22Rv1 (cell line): ENCODE results near the gene FOXP4.

ENCODE experiments used
- H3K27ac ChIP-seq: fragments of 450-650 bp; 2 replicates; pipeline ENCODE4 v1.5.1; 2017
- ZFX ChIP-seq: fragments of 450-650 bp; IDR thresholded peaks from 2 replicates; pipeline ENCODE4 v1.6.1; 2017; ENCODE audit warnings: antibody characterized with exemption, borderline replicate concordance
- TF ChIP-seq, protein P1 (sequence below): fragments of 450-650 bp; IDR thresholded peaks from 2 replicates; pipeline ENCODE4 v1.5.1; 2017; ENCODE audit warnings: mild to moderate bottlenecking

The FOXP4 gene

DNA sequence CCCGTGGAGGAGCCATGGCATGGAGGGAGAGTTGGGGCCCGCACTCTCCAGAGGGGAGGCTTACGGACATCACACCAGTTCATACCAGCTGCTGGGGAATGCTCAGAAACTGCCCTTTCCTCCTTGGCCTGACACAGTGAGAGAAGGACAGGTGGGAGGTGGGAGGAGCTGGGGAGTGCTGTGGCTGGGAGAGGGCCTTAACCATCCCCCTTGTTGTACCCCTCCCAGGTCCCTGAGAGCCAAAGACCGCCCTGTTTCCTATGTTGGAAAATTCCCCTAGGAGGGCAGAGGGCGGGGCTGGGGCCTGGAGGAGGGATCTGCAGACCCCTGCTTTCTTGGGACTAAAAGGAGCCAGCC lies 24.1 kb downstream of the FOXP4 start:
- H3K27ac ChIP-seq, result no peak overlapping the region
- no peak for TF ChIP-seq ZFX
- TF ChIP-seq, protein P1, sequence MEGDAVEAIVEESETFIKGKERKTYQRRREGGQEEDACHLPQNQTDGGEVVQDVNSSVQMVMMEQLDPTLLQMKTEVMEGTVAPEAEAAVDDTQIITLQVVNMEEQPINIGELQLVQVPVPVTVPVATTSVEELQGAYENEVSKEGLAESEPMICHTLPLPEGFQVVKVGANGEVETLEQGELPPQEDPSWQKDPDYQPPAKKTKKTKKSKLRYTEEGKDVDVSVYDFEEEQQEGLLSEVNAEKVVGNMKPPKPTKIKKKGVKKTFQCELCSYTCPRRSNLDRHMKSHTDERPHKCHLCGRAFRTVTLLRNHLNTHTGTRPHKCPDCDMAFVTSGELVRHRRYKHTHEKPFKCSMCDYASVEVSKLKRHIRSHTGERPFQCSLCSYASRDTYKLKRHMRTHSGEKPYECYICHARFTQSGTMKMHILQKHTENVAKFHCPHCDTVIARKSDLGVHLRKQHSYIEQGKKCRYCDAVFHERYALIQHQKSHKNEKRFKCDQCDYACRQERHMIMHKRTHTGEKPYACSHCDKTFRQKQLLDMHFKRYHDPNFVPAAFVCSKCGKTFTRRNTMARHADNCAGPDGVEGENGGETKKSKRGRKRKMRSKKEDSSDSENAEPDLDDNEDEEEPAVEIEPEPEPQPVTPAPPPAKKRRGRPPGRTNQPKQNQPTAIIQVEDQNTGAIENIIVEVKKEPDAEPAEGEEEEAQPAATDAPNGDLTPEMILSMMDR, result no peak

DNA sequence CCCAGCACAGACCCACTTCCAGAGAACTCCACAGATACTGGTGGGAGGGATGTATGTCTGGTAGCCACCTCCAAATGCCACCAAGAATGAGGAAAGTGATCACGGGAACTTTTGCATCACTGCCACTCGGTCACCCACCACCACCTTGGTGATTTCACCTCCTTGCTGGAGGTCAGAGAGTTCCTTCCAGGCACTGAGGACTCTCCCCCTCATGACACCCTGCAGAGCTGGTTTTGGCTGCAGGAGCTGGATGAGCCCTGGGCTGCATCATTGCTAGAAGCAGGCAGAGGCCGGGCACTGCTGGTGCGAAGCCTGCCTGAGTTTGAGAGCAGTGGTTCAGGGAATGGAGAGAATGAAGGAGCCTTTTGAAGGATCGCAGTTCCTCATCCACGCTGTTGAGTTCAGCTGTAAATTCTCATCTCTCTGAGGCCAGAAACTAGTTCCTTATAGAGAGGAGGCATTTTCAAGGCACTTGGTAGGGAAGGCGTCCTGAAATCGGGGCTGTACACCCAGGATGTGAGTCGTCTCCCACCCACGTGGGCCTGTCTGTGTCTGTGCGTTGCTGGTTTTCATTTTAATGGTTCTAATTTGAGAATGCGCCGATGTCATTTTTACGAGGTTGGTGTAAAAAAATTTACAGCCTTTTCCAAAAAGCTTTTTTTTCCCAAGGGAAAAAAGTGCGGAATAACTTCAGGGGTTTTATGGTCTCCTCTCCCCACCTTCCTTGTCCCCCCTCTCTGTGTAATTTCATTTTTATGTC lies 25.0 kb downstream of the FOXP4 start:
- H3K27ac ChIP-seq, result no peak overlapping the region
- TF ChIP-seq ZFX, result no peak
- TF ChIP-seq, protein P1, result no peak

DNA sequence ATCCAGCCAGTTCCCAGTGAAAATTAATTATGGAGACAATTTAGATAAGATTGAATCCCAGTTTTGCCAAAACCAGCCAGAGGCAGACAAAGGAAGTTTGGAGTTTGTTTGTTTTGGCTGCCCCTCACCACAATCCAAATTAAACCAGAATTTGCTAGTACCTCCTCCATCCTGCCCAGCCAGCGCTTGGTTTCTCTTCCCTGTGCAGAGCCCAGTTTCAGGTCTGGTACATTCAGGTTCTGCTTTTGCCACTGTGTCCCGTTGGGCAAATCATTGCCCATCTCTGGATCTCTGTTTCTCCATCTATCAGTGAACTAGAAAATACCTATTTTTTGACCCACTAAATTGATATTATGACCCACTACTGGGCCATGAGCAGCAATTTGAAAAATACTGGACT lies 26.4 kb downstream of the FOXP4 start:
- no peak overlapping the region for H3K27ac ChIP-seq
- TF ChIP-seq, protein P1, result no peak
- no peak for TF ChIP-seq ZFX

DNA sequence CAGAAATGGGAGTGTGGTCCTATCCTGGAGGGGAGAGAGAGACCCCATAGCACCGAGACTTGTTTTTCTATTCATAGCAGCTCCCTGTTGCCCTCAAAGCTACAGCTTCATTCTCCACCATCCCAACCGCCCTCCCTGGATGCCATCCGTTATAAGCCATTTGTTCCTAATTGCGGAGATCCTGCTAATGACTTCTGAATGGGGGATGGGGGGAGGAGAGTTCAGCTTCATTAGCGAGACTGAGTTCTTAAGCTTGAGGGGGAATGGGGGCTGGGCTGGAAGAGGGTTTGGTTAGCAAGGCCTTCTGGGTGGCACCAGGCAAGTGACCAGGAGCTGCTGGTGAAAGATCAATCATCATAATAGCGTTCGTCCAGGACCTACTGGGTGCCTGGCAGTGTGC lies 27.1 kb downstream of the FOXP4 start:
- TF ChIP-seq, protein P1, result no peak
- TF ChIP-seq ZFX, result no peak
- H3K27ac ChIP-seq, result no peak overlapping the region

DNA sequence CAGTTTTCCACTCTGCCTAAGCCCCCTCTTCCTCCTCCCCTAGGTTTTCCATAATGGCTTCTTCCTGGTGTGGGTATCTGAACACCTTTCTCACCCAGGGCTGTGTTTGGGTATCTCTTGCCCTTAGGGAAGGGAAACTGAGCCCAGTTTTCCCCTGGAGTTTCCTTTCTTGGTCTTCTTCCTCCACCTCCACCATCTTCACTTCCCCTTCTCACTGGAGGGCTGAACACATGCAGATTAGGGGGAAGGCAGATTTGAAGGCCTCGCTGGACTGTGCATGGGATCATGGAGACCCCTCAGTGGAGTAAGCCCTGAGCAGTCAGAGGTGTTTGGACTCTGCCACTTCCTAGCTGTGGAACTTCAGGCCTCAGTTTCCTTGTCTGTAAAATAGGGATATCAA lies 27.8 kb downstream of the FOXP4 start:
- no peak for TF ChIP-seq ZFX
- TF ChIP-seq, protein P1, result no peak
- H3K27ac ChIP-seq, result no peak overlapping the region

DNA sequence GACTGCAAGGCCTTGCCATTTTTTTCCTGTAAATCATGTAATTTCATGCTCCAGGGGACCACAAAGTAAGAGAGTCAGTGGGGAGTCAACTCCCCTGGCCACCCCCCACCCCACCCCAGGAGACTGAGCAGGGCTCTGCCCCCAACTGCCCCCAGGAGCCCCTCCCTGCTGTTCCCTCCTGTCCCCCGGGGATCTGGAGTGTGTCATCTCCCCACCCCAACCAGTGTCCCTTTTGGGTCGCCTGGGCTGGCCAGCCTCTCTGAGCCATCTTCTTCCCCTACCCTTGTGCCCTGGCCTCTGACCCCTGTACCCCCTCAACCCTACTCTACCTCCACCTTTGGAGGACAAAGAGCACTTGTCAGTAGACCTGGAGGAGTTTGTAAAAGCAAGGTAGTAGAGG lies 29.4 kb downstream of the FOXP4 start:
- TF ChIP-seq, protein P1, result no peak
- no peak for TF ChIP-seq ZFX
- H3K27ac ChIP-seq, result no peak overlapping the region

DNA sequence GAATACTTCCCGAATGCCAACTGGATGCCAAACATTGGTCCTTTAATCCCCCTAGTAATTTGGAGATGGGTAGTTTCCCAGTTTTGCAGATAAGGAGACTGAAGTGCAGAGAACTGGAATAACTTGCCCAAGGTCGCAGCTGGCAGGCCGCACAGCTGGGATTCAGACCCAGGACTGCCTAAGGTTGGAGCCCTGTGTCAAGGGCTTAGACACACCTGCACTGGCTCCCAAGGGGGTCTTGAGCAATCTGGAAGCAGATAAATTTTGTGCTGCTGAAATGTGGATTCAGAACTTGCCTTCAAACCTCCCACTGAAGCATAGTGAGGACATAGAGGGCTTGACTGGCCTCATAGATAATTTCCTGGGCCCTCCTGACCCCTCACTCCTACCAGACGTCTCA lies 30.5 kb downstream of the FOXP4 start:
- TF ChIP-seq, protein P1, result no peak
- TF ChIP-seq ZFX, result no peak
- no peak overlapping the region for H3K27ac ChIP-seq
